ENCODE data around the gene IVNS1ABP.
"Not testable (repeated sequence)": the region's sequence is repeated elsewhere in the genome, so short reads cannot be mapped to it uniquely, and the experiment has no call there.

Gene IVNS1ABP

GRCh38 chr1:185334182-185334581 is 17.1 kb upstream of the IVNS1ABP start:
- in situ Hi-C loops (cut with HindIII; ENCODE audit: low sequenced_read_pairs) = no loop called here

GRCh38 chr1:185328255-185328654 is 11.2 kb upstream of the IVNS1ABP start:
- in situ Hi-C loops (cut with HindIII; ENCODE audit: low sequenced_read_pairs) = no loop called here

- in situ Hi-C loops (cut with HindIII; ENCODE audit: low sequenced_read_pairs) = no loop called here
Measured at GRCh38 chr1:185325413-185325812, 8.4 kb upstream of the IVNS1ABP start.

GRCh38 chr1:185324118-185324517 is 7.1 kb upstream of the IVNS1ABP start:
- in situ Hi-C loops (cut with HindIII; ENCODE audit: low sequenced_read_pairs) = no loop called here

GRCh38 chr1:185322636-185323035 is 5.6 kb upstream of the IVNS1ABP start:
- in situ Hi-C loops (cut with HindIII; ENCODE audit: low sequenced_read_pairs) = no loop called here

GRCh38 chr1:185321653-185322221 is 4.7 kb upstream of the IVNS1ABP start:
- in situ Hi-C loops (cut with HindIII; ENCODE audit: low sequenced_read_pairs) = not testable (repeated sequence)

- in situ Hi-C loops (cut with HindIII; ENCODE audit: low sequenced_read_pairs) = not testable (repeated sequence)
Measured at GRCh38 chr1:185321104-185321503, 4.1 kb upstream of the IVNS1ABP start.

GRCh38 chr1:185319139-185319475 is 2.1 kb upstream of the IVNS1ABP start:
- in situ Hi-C loops (cut with HindIII; ENCODE audit: low sequenced_read_pairs) = no loop called here

- in situ Hi-C loops (cut with HindIII; ENCODE audit: low sequenced_read_pairs) = no loop called here
Measured at GRCh38 chr1:185318431-185319138, 1.5 kb upstream of the IVNS1ABP start.

- in situ Hi-C loops (cut with HindIII; ENCODE audit: low sequenced_read_pairs) = no loop called here
Measured at GRCh38 chr1:185317886-185318310, 855 bp upstream of the IVNS1ABP start.

- in situ Hi-C loops (cut with HindIII; ENCODE audit: low sequenced_read_pairs) = no loop called here
Measured at GRCh38 chr1:185316163-185317033, 645 bp downstream of the IVNS1ABP start.

GRCh38 chr1:185315445-185316071 is 1.5 kb downstream of the IVNS1ABP start:
- in situ Hi-C loops (cut with HindIII; ENCODE audit: low sequenced_read_pairs) = no loop called here

GRCh38 chr1:185314411-185314810 is 2.6 kb downstream of the IVNS1ABP start:
- in situ Hi-C loops (cut with HindIII; ENCODE audit: low sequenced_read_pairs) = no loop called here

- in situ Hi-C loops (cut with HindIII; ENCODE audit: low sequenced_read_pairs) = no loop called here
Measured at GRCh38 chr1:185312361-185313138, 4.5 kb downstream of the IVNS1ABP start.

- in situ Hi-C loops (cut with HindIII; ENCODE audit: low sequenced_read_pairs) = no loop called here
Measured at GRCh38 chr1:185311589-185312225, 5.3 kb downstream of the IVNS1ABP start.

GRCh38 chr1:185309566-185309965 is 7.5 kb downstream of the IVNS1ABP start:
- in situ Hi-C loops (cut with HindIII; ENCODE audit: low sequenced_read_pairs) = no loop called here

- in situ Hi-C loops (cut with HindIII; ENCODE audit: low sequenced_read_pairs) = no loop called here
Measured at GRCh38 chr1:185308126-185308525, 8.9 kb downstream of the IVNS1ABP start.

- in situ Hi-C loops (cut with HindIII; ENCODE audit: low sequenced_read_pairs) = no loop called here
Measured at GRCh38 chr1:185305419-185305818, 11.6 kb downstream of the IVNS1ABP start.

GRCh38 chr1:185300152-185300551 is 16.9 kb downstream of the IVNS1ABP start:
- in situ Hi-C loops (cut with HindIII; ENCODE audit: low sequenced_read_pairs) = no loop called here

- in situ Hi-C loops (cut with HindIII; ENCODE audit: low sequenced_read_pairs) = loop anchor here (10.0 kb wide), 1 partner anchor 377 kb away; no protein-coding TSS in a partner anchor
Measured at GRCh38 chr1:185297982-185298381, 19.1 kb downstream of the IVNS1ABP start.
